ENCODE data around the gene EXOC3. TPM values are rescaled to one million over a fixed set of nuclear protein-coding genes. Genes with fewer than 3 reads are reported as not detected.
"Not testable (repeated sequence)": the region's sequence is repeated elsewhere in the genome, so short reads cannot be mapped to it uniquely, and the experiment has no call there.

EXOC3 gene
- total RNA-seq, 3 donors from 2014 or later = 49.8 to 63.7 (median 53.3) TPM

GRCh38 chr5:396531-396961 is 46.4 kb upstream of the EXOC3 start:
- Histone ChIP-seq H3K4me3 (no peak overlapping the region), H3K36me3 (no peaks in the 10 kb centered on the region), H3K27me3 (peaks cover 0 to 5% of the 10 kb centered on the region in 2 donors), H3K9me3 (no peaks in the 10 kb centered on the region), H3K27ac (no peak overlapping the region), H3K4me1 (no peaks in the 10 kb centered on the region)
- TF ChIP-seq POLR2A (IDR thresholded peaks at IDR 0.05) (no peak), POLR2AphosphoS5 (IDR thresholded peaks at IDR 0.05) (no peak), CTCF (IDR thresholded peaks at IDR 0.05) (no peak)
- DNase-seq (ENCODE audit: low spot score in 2 of 2) = no peak
- intact Hi-C loops (cut with DNase I; ENCODE audit: low total_unique reads) = no loop called here

- H3K4me1 ChIP-seq; H3K27me3 ChIP-seq; H3K9me3 ChIP-seq; intact Hi-C loops (cut with DNase I; ENCODE audit: low total_unique reads); H3K36me3 ChIP-seq; DNase-seq (ENCODE audit: low spot score in 2 of 2); H3K4me3 ChIP-seq; H3K27ac ChIP-seq: not testable (repeated sequence)
Measured at GRCh38 chr5:398141-398474, 44.9 kb upstream of the EXOC3 start.

GRCh38 chr5:398475-399295 is 44.3 kb upstream of the EXOC3 start:
- peaks cover 0 to 9% of the 10 kb centered on the region in 2 donors for H3K27me3 ChIP-seq
- no peaks in the 10 kb centered on the region for H3K9me3 ChIP-seq
- H3K27ac ChIP-seq = no peak overlapping the region
- TF ChIP-seq CTCF (IDR thresholded peaks at IDR 0.05) (no peak), POLR2A (IDR thresholded peaks at IDR 0.05) (no peak), POLR2AphosphoS5 (IDR thresholded peaks at IDR 0.05) (no peak)
- no peaks in the 10 kb centered on the region for H3K4me1 ChIP-seq
- peak in 1 of 2 donors; percentile 12 for DNase-seq (ENCODE audit: low spot score in 2 of 2)
- intact Hi-C loops (cut with DNase I; ENCODE audit: low total_unique reads) = no loop called here
- no peak overlapping the region for H3K4me3 ChIP-seq
- H3K36me3 ChIP-seq = no peaks in the 10 kb centered on the region

GRCh38 chr5:399296-400281 is 43.4 kb upstream of the EXOC3 start:
- Histone ChIP-seq H3K4me3 (peak overlapping the region; percentile 10 to 55 (median 41)), H3K36me3 (no peaks in the 10 kb centered on the region), H3K4me1 (no peaks in the 10 kb centered on the region), H3K9me3 (no peaks in the 10 kb centered on the region), H3K27me3 (peaks cover 0 to 9% of the 10 kb centered on the region in 2 donors), H3K27ac (peak overlapping the region; percentile 54 to 74)
- peak in 1 of 2 donors; percentile 49 for DNase-seq (ENCODE audit: low spot score in 2 of 2)
- intact Hi-C loops (cut with DNase I; ENCODE audit: low total_unique reads) = no loop called here
- TF ChIP-seq POLR2A (IDR thresholded peaks at IDR 0.05) (no peak), POLR2AphosphoS5 (IDR thresholded peaks at IDR 0.05) (peak in 2 of 3 donors; percentile 35 to 42)

GRCh38 chr5:400282-401145 is 42.5 kb upstream of the EXOC3 start:
- intact Hi-C loops (cut with DNase I; ENCODE audit: low total_unique reads) = no loop called here
- peak overlapping the region; percentile 54 to 74 for H3K27ac ChIP-seq
- H3K4me3 ChIP-seq = peak overlapping the region; percentile 10 to 55 (median 41)
- H3K9me3 ChIP-seq = no peaks in the 10 kb centered on the region
- no peaks in the 10 kb centered on the region for H3K36me3 ChIP-seq
- H3K4me1 ChIP-seq = no peaks in the 10 kb centered on the region
- H3K27me3 ChIP-seq = peaks cover 0 to 9% of the 10 kb centered on the region in 2 donors
- no peak for TF ChIP-seq POLR2AphosphoS5 (IDR thresholded peaks at IDR 0.05)
- TF ChIP-seq CTCF (IDR thresholded peaks at IDR 0.05) = no peak
- TF ChIP-seq POLR2A (IDR thresholded peaks at IDR 0.05) = no peak
- no peak for DNase-seq (ENCODE audit: low spot score in 2 of 2)

All from breast epithelium (tissue), 4 donors.